Breast epithelium (tissue), 3 donors: ENCODE measurements around the gene C11orf54.

Source experiments
- POLR2AphosphoS5 ChIP-seq, 3 donors: sonication (generic); formaldehyde crosslinking; IDR thresholded peaks; one replicate each; pipeline ENCODE4 v1.6.1; 2017; ENCODE audit warnings: antibody characterized with exemption in 3 of 3
- TF ChIP-seq, protein P1 (sequence below), 3 donors: fragments of 450-650 bp; IDR thresholded peaks; one replicate each; pipeline ENCODE4 v1.5.1; 2016 to 2017; ENCODE audit warnings: antibody characterized with exemption in 3 of 3, mild to moderate bottlenecking in 3 of 3, moderate library complexity in 3 of 3

DNA sequence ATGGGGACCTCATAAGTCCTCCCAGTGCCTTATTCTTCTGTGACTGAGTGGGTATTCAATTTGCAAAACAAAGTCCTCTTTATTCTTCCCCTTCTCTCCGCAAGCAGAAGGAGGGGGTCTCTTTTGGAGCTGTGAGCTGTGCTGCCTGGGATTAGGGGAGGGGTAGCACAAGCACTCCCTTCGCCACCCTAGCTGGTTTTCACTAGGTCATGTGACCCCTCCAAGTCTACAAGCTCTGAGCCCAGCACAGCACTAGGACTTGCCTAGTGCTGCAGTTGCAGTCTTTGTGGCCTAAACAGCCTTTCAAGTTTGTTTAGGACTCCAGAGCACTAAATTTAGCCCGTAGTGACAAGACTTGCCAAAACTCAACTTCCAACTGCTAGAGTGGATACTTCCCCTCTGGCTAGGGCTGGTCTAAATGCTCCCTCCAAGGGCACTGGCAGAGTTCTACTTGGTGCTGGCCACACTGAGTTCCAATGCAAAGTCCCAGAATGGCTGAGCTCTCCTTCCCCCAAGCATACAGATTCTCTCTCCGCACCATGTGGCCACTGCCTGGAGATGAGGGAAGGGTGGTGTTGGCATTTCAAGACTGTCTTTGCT lies 25.6 kb upstream of the C11orf54 start:
- TF ChIP-seq, protein P1, sequence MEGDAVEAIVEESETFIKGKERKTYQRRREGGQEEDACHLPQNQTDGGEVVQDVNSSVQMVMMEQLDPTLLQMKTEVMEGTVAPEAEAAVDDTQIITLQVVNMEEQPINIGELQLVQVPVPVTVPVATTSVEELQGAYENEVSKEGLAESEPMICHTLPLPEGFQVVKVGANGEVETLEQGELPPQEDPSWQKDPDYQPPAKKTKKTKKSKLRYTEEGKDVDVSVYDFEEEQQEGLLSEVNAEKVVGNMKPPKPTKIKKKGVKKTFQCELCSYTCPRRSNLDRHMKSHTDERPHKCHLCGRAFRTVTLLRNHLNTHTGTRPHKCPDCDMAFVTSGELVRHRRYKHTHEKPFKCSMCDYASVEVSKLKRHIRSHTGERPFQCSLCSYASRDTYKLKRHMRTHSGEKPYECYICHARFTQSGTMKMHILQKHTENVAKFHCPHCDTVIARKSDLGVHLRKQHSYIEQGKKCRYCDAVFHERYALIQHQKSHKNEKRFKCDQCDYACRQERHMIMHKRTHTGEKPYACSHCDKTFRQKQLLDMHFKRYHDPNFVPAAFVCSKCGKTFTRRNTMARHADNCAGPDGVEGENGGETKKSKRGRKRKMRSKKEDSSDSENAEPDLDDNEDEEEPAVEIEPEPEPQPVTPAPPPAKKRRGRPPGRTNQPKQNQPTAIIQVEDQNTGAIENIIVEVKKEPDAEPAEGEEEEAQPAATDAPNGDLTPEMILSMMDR (IDR thresholded peaks at IDR 0.05) = no peak
- TF ChIP-seq POLR2AphosphoS5 (IDR thresholded peaks at IDR 0.05) = no peak
